CD1c-positive myeloid dendritic cell (primary cell): ENCODE measurements around the gene HPCAL1.

Experiments used
- DNase-seq: peaks from one replicate; pipeline ENCODE4 v3.0.0-alpha.2; 2016; ENCODE audit errors: extremely low spot score

HPCAL1 gene

GRCh38 chr2:10355471-10356438 is 53.1 kb downstream of the HPCAL1 start:
- DNase-seq, result no peak

- no peak for DNase-seq
Observed at GRCh38 chr2:10356439-10356811, 53.7 kb downstream of the HPCAL1 start.

DNA sequence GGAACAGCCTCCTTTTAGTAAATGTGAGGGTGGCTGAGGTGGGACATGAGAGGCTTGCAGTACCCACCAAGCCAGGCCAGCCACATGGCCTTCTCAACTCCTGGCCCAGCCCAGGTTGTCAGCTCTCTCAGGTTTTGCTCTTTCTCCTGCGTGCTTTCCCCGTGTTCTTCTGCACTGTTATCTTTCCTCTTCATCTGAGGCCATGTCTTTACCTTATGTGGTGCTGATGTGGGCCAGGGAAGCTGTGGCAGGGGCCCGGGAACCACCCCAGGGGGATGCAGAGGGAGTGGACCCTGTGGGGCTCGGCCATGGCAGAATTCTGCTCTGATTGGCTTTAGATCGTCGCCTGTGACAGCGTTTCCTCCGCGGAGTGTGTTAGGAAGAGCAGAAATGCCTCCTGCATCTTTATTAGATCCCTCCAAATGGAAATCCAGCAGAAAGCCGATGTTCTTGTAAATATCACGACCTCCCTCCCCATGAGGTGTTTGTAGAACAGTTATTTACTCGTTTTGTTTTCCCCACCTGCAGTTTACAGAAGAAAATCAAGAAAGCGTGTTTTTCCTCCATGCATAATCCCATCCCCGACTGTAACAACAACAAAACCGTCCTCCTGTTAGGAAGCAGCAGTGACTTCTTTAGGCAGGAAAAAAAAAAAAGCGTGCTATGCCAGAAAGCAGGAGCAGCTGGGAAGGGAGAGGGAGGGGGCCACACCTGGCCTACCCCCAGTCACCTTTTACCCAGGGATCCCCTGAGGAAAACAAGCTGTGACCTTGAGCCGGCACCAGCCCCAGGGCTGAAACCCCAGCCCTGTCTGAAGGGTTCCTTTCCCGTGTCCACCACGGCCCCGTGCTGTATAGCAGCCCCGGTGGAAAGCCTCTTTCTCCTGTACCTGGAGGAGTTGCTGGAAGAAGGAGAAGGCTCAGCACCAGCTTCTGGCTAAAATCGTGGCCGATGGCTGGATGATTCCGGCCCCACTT is 54.8 kb downstream of the HPCAL1 start:
- DNase-seq, result no peak

DNA sequence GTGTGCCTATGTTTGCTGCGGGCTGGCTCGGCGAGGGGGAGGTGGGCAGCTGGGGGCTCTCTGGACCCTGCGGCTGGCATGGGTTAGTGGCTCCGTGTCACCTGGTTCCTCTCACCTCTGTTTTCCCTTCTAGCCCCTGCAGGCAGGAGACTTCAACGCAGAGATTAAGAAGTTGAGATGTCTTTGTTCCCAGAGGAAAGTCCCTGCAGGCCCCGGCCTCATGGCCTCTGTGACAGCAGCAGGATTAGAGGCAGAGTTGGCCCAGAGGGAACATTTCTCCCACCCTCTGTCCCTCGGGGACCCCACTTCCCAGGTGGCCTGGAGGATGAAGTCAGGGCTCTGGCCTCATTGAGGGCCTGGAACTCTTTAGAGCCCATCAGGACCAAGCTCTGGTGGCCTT is 56.5 kb downstream of the HPCAL1 start:
- no peak for DNase-seq

DNA sequence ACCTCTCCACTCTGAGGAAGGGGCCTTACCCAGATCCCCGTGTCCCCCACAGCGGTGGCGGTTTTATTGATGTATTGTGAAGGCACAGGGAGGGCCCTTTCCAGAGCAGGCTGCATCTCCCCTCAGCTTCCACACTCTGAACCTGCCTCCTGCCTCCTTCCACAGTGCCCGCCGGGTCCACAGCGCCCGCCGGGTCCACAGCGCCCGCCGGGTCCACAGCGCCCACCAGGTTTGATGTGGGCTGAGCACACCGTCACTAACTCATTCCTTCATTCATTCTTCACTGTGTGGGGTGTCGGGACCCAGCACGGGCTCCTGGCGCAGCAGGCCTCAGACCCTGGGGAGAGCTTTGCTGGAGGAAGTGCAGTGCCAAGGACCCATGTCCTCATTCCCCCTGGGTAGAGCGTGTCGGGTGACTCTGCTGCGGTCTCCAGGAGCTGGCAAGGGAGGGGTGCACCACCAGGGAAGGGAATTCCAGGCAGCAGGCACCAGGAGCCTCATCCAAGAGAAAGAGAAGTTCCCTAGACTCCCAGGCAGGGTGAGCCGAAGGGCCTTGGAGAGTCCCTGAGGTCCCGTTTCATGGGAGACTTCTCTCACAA is 57.1 kb downstream of the HPCAL1 start:
- DNase-seq, result no peak

DNA sequence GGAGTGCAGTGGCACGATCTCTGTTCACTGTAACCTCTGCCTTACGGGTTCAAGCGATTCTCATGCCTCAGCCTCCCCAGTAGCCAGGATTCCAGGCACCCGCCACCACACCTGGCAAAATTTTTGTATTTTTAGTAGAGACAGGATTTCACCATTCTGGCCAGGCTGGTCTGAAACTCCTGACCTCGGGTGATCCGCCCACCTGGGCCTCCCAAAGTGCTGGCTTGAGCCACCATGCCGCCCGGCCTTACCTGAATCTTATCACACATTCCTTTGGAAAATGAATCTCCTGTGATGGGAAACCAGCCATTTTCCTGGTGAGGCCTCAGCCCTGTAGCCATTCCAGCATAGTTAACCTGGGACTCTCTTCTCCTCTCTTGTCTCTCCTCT is 57.8 kb downstream of the HPCAL1 start:
- DNase-seq, result no peak

GRCh38 chr2:10360850-10361588 is 58.3 kb downstream of the HPCAL1 start:
- DNase-seq, result no peak

GRCh38 chr2:10362096-10362897 is 59.6 kb downstream of the HPCAL1 start:
- no peak for DNase-seq

GRCh38 chr2:10362898-10363454 is 60.3 kb downstream of the HPCAL1 start:
- no peak for DNase-seq

DNA sequence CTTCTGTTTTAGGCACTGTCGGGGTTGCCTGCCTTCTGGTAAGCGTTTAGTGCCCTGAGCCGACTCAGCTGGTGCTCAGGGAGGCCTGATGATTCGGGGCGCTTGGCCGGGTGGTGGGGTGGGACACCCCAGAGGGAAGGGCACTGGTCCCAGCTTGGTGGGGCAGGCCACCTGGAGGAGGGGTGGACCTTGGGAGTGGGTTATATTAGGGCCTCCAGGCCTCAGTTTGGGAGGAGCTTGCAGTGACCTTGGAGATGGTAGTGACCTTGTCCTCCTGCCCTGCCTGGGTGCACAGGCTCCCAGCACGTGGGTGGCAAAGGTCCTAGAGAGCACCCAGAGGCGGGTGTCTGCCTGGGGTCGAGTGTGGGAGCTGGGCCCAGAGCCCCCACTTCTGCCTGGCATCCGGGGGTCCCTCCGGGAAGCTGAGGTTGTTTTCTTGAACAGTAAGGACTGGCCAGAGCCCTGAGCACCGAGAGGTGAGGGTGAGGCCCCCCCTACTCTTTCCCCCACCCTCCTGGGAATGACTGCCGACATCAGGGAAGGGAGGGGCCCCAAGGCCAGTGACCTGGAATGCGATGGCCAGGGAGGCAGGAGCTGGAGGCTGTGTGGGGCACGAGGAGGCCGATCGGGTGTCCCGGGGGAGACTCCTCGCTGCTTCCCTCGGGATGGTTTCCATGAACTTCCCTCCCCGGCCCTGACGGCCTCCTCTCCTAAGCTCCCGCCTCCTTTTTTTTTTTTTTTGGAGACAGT is 61.3 kb downstream of the HPCAL1 start:
- no peak for DNase-seq

- DNase-seq, result no peak
Observed at GRCh38 chr2:10365412-10365811, 62.7 kb downstream of the HPCAL1 start.

DNA sequence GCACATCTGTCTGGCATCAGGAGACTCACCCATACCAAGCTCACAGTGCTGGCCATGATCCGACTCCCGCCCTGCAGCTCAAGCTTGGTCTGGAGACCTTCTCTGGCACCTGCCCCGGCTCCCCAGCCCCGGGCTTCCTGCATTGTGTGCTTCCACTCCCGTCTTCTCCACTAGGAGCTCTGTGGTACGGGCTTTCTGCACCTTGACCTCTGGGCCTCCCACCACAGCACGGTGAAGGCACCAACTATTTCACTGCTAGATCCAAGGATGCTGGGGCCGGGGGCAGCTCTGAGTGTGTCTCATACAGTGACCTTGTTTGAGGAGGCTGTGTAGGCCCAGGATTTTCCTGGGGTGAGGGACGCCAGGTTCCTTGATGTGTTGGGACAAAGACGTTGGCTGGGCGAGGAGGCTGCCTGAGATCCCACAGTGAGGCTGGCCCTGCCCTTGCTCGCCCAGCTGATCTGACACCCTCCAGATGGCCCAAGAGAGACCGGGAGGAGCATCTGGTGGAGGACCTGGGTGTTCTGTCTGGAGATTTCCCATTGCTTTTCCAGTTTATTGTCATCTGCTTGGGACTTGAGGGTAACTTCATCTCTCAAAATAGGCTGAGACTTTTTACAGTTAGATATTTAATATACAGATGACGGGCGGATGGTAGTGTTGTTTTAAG is 64.0 kb downstream of the HPCAL1 start:
- no peak for DNase-seq

DNA sequence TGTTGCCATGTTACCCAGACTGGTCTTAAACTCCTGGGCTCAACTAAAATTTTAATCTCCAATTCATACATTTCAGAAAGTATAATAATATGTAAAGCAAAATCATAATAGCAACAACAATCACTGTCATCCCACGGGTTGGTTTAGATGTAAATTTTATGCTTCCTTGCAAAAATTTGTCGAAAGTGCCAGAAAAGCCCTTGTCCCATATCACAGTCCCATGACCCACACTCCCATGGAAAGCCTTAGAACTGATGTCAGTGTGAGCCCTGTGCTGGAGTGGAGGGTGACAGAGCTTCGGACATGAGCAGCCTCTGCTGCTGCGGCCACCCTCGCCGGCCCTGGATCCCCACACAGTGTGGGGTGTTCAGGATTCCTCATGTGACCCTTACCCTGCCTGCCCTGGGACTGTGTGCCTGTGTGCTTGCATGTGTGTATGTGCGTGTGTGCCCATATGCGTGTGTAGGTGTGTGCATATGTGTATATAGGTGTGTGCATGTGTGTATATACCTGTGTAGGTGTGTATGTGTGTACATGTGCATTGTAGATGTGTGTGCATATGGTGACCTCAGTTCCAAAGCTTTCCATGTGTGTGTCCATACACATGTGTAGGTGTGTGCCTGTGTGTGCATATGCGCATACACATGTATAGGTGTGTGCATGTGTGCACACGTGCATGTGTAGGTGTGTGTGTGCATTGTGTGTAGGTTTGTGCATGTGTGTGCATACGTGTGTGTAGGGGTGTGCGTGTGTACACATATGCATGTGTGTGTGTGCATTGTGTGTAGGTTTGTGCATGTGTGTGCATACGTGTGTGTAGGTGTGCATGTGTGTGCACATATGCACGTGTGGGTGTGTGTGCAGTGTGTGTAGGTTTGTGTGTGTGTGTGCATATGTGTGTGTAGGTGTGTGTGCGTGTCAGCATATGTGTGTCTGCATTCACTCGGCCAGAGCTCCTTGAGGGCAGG is 65.1 kb downstream of the HPCAL1 start:
- no peak for DNase-seq

DNA sequence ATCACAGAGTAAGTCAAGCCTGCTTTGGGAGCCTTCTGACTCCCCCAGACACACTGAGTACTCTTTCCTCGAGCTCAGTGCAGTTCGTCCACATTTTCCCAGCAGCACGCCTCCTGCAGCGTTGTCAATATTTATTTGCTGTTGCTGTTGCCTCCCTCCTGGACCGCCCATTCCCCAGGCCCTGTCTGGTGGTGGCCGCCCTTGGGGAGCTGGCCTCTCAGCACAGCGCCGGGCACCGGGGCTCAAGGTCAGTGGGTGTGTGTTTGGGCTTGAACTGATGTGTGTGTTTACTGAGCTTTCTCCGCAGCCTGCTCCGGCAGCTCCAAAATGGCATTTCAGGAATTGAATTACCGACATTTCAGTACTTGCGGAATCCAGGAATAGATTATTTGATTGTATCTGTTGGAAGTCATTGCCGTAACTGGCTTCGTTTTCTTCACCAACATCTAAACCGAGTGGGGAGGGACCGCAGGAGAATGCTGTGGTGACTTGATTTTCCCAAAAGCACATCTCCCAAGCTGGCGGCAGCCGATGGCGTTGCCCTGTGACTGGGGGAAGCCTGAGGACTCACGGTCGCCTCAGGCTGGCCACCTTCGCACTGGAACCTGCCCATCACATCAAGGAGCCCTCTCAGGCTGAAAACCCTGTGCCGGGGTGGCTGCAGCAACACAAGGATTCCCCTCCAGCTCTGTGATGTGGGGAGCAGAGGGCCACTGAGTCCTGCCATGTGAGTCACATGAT is 66.0 kb downstream of the HPCAL1 start:
- DNase-seq, result no peak

DNA sequence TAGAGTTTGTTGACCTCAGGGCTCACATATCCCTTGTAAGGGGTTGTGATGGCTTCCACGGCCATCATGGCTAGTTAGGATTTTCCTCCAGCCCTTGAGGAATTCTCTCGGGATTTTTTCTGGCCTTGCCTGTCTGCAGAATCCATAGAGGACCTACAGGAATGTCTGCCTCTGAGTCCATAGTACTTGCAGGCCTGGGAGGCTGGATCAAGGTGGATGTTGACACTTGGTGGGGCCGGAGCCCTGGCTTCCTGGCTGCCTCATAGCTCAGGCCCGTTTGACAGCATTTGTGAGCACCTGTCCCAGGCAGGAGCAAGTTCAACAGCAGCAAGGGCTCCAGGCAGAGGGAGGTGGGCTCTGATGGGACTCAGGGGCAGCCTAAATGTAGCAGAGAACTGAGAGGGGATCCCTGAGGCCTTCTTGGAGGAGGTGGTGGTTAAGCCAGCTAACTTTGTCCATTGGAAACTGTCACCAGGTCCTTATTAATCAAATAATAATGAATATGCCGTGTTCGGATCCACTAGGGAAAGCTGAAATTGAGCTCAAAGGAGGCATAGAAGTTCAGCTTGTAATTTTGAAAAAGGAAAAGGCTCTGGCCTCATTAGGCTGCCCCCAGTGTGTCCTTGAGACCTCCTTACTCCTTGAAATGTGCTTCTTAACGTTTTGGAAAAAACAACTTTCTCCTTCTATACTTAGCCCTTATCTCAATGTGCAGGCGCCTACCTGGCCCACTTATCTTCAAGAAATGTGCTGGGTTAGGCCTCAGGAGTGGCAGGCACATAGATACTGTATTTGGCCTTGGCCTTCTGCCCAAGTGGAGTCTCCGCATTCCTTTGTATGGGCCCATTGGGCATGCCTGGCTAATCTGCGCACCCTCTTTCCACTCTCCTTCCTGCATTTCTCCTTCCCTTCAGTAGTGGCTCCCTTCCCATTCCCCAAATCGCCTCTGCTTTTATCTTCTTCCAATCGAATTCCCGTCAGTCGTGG is 66.9 kb downstream of the HPCAL1 start:
- no peak for DNase-seq

DNA sequence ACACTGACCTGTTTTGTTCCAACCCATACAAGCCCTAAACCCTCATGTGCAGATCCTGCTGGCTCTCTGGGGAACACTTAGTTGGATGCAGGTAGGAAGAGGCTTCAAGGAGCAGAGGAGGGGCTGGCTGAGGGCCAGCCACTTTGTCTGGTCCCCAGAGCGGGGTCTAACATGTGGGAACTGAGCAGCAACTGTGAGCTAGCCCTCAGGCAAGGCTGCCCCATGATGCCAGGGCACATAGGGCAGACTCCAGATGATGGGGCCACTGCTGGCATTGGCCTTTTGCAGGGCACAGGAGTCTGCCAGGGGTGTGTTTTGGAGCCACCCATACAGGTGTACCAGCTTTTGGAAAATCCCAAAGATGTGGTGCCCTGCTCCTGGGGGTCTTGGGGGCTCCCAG is 67.7 kb downstream of the HPCAL1 start:
- DNase-seq, result no peak
